Retinal pigment epithelial cell (primary cell): Measurements from ENCODE around the gene TLX3.

Source experiments
- DNase-seq: peaks from one replicate; pipeline ENCODE4 v3.0.0-alpha.2; 2010; ENCODE audit warnings: low read depth
- H3K4me3 ChIP-seq: 2 replicates; pipeline ENCODE4 v1.5.1; 2011; ENCODE audit warnings: mild to moderate bottlenecking, low read length, control low read depth, moderate library complexity
- CTCF ChIP-seq: conservative IDR thresholded peaks from 2 replicates; pipeline ENCODE4 v1.5.1; 2011; ENCODE audit warnings: low read depth, low read length, control low read depth, inconsistent platforms

TLX3 gene

GRCh38 chr5:171306166-171306565 is 2.9 kb upstream of the TLX3 start:
- no peak for TF ChIP-seq CTCF
- DNase-seq: no peak
- no peak overlapping the region for H3K4me3 ChIP-seq

GRCh38 chr5:171306781-171307591 is 2.1 kb upstream of the TLX3 start:
- no peak for TF ChIP-seq CTCF
- DNase-seq: no peak
- no peak overlapping the region for H3K4me3 ChIP-seq

- no peak for DNase-seq
- H3K4me3 ChIP-seq: no peak overlapping the region
- no peak for TF ChIP-seq CTCF
Observed at GRCh38 chr5:171307789-171308452, 1.1 kb upstream of the TLX3 start.

GRCh38 chr5:171309276-171310211 is 496 bp downstream of the TLX3 start:
- DNase-seq: no peak
- H3K4me3 ChIP-seq: no peak overlapping the region
- TF ChIP-seq CTCF: no peak

DNA sequence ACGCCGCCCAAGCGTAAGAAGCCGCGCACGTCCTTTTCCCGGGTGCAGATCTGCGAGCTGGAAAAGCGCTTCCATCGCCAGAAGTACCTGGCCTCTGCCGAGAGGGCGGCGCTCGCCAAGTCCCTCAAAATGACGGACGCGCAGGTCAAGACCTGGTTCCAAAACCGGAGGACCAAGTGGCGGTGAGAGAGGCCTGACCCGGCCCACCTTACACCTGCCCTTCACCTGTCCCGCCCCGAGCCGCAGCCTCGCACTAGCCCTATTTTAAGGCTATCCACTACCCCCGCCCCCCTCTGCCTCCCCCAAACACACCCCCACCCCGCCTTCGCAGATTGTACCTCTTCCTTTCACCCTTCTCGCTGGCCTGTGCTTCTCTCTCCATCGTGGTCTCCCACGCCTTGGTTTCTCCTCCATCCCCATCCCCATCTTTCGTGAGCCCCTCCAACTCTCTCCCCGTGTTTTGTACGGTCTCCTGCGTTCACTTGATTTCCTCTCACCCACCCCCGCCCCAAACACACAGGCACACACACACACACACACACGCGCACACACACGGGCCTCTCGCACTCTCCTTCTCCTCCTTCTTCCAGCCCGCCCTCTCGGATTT is 1.3 kb downstream of the TLX3 start:
- peak; percentile 51 for TF ChIP-seq CTCF
- no peak for DNase-seq
- no peak overlapping the region for H3K4me3 ChIP-seq

GRCh38 chr5:171310819-171311321 is 1.8 kb downstream of the TLX3 start:
- no peak for DNase-seq
- no peak for TF ChIP-seq CTCF
- no peak overlapping the region for H3K4me3 ChIP-seq
